Measurements from ENCODE around the gene IPO4. TPM values are rescaled to one million over a fixed set of nuclear protein-coding genes. Genes with fewer than 3 reads are reported as not detected.

The IPO4 gene
- total RNA-seq, 1 donor from 2014 or later, result 23.9 TPM

DNA sequence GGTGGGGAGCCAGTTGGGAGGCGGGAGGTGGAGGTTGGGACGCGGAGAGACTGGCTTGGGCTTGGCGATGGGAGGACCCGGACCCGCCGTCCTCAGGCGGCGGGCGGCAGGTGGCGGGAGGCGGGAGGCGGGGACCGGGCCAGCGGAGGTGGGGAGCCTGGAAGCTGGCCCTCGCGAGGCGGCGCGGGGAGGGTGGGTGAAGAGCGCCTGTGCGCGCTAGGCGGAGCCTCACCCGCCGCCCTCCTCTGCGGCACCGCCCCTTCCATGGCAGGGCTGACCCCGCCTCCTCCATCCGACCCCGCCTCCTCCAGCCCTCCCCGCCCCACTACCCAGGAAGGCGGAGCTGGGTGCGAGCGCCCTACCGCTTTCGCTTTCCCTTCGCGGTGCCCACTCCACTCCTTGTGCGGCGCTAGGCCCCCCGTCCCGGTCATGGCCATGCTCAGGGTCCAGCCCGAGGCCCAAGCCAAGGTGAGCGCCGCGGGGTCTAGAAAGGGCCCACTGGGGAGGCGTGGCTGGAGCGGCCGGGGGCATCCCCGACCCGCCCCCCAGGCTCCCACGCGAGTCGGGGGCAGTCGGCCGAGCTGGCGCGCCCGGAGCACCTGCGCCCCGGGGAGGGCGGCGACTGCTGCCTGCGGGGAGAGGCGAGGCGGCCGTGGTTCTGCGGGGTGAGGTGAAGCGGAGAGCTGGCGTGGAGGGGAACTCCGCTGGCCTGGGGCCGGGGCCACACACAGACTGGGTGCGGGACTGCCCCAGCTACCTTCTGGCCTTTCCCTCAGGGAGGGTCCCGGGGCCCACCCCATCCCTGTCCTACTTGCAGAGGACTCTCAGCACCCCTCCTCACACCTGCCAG is 52.6 kb downstream of the IPO4 start, which contains the start of gene PSME1:
Gene PSME1, plus strand, starts transcription at position 361 of the 850 bp plus-strand sequence. Its CDS starts 69 bp downstream, at position 430.

DNA sequence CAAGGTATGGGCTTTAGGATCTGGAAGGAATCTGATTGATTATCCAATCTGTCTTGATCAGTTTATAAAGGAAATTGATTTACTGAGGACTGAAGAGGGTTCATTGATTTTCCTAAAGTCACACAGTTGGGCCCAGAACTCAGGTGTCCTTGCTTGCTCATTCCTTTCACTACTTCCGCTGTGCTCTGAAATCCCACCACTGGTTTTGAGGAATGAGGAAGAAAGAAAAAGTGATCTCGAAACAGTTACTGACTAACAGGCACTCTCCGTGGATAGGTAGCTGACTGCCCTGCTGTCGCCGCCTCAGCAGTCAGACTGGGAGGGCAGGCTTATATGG is 58.3 kb downstream of the IPO4 start, which contains the start of gene FITM1:
Gene FITM1, plus strand, starts transcription at position 280 of the 337 bp plus-strand sequence. CDS start 905 bp downstream, outside the sequence.

Other genes starting within 250 kb of the IPO4 start
- gene DHRS4, start 235.0 kb downstream of the IPO4 start, total RNA-seq, result 54.4 and 60.7 TPM in 2 replicates
- 10.5 and 19.1 TPM in 2 replicates for gene DHRS4L2, start 199.9 kb downstream of the IPO4 start, total RNA-seq
- 0.23 TPM in 1 of 2 replicates, not detected in the other for gene CARMIL3, start 136.8 kb downstream of the IPO4 start, total RNA-seq
- gene CPNE6, start 117.3 kb downstream of the IPO4 start, total RNA-seq, result not detected in 2 replicates
- gene PCK2, start 94.5 kb downstream of the IPO4 start, total RNA-seq, result 29.8 TPM in 2 replicates
- 40.7 and 41.4 TPM in 2 replicates for gene DCAF11, start 74.0 kb downstream of the IPO4 start, total RNA-seq
- gene NRL, start 73.9 kb downstream of the IPO4 start, total RNA-seq, result 0.12 and 3.7 TPM in 2 replicates
- gene FITM1, start 58.2 kb downstream of the IPO4 start, total RNA-seq, result 0.09 TPM in 1 of 2 replicates, not detected in the other
- 155 and 162 TPM in 2 replicates for gene PSME1, start 52.6 kb downstream of the IPO4 start, total RNA-seq
- gene EMC9, start 47.2 kb downstream of the IPO4 start, total RNA-seq, result 10.2 and 11.3 TPM in 2 replicates
- 48.4 and 65.5 TPM in 2 replicates for gene PSME2, start 42.2 kb downstream of the IPO4 start, total RNA-seq
- 44.8 and 49.7 TPM in 2 replicates for gene RNF31, start 41.3 kb downstream of the IPO4 start, total RNA-seq
- 26.7 and 48.1 TPM in 2 replicates for gene IRF9, start 27.6 kb downstream of the IPO4 start, total RNA-seq
- 15.1 and 18.4 TPM in 2 replicates for gene REC8, start 16.7 kb downstream of the IPO4 start, total RNA-seq
- 54.7 and 58.8 TPM in 2 replicates for gene TM9SF1, start 6.6 kb upstream of the IPO4 start, total RNA-seq
- gene TSSK4, start 16.9 kb upstream of the IPO4 start, total RNA-seq, result not detected in 2 replicates
- 30.9 and 31.7 TPM in 2 replicates for gene CHMP4A, start 24.7 kb upstream of the IPO4 start, total RNA-seq
- 16.2 and 17.8 TPM in 2 replicates for gene MDP1, start 27.2 kb upstream of the IPO4 start, total RNA-seq
- gene NEDD8, start 43.6 kb upstream of the IPO4 start, total RNA-seq, result 140 and 180 TPM in 2 replicates
- gene GMPR2, start 44.1 kb upstream of the IPO4 start, total RNA-seq, result 30.3 and 55.7 TPM in 2 replicates
- gene TINF2, start 53.8 kb upstream of the IPO4 start, total RNA-seq, result 48.6 and 58.6 TPM in 2 replicates
- gene TGM1, start 74.4 kb upstream of the IPO4 start, total RNA-seq, result 1.0 and 7.9 TPM in 2 replicates
- gene RABGGTA, start 82.8 kb upstream of the IPO4 start, total RNA-seq, result 23.0 and 27.1 TPM in 2 replicates
- 6.9 and 26.3 TPM in 2 replicates for gene DHRS1, start 111.0 kb upstream of the IPO4 start, total RNA-seq
- 10.9 and 11.0 TPM in 2 replicates for gene NOP9, start 111.0 kb upstream of the IPO4 start, total RNA-seq
- 1.0 and 1.2 TPM in 2 replicates for gene CIDEB, start 119.2 kb upstream of the IPO4 start, total RNA-seq
- 1.5 and 6.7 TPM in 2 replicates for gene LTB4R2, start 121.3 kb upstream of the IPO4 start, total RNA-seq
- gene LTB4R, start 122.7 kb upstream of the IPO4 start, total RNA-seq, result 2.1 and 4.5 TPM in 2 replicates
- 0.26 and 2.1 TPM in 2 replicates for gene ADCY4, start 146.3 kb upstream of the IPO4 start, total RNA-seq
- 0.35 and 0.51 TPM in 2 replicates for gene RIPK3, start 151.2 kb upstream of the IPO4 start, total RNA-seq
- 59.5 and 83.0 TPM in 2 replicates for gene NFATC4, start 179.4 kb upstream of the IPO4 start, total RNA-seq
- 24.0 and 31.4 TPM in 2 replicates for gene NYNRIN, start 210.2 kb upstream of the IPO4 start, total RNA-seq
- 3.1 and 6.9 TPM in 2 replicates for gene CBLN3, start 240.9 kb upstream of the IPO4 start, total RNA-seq
- 35.0 and 37.8 TPM in 2 replicates for gene KHNYN, start 241.1 kb upstream of the IPO4 start, total RNA-seq